22Rv1 (cell line): ENCODE data around the gene WAC.
"Not testable (repeated sequence)": the region's sequence is repeated elsewhere in the genome, so short reads cannot be mapped to it uniquely, and the experiment has no call there.

Experiments used
- H3K27ac ChIP-seq: fragments of 450-650 bp; 2 replicates; pipeline ENCODE4 v1.5.1; 2017
- ZFX ChIP-seq: fragments of 450-650 bp; IDR thresholded peaks from 2 replicates; pipeline ENCODE4 v1.6.1; 2017; ENCODE audit warnings: antibody characterized with exemption, borderline replicate concordance
- TF ChIP-seq, protein P1 (sequence below): fragments of 450-650 bp; IDR thresholded peaks from 2 replicates; pipeline ENCODE4 v1.5.1; 2017; ENCODE audit warnings: mild to moderate bottlenecking

Gene WAC

DNA sequence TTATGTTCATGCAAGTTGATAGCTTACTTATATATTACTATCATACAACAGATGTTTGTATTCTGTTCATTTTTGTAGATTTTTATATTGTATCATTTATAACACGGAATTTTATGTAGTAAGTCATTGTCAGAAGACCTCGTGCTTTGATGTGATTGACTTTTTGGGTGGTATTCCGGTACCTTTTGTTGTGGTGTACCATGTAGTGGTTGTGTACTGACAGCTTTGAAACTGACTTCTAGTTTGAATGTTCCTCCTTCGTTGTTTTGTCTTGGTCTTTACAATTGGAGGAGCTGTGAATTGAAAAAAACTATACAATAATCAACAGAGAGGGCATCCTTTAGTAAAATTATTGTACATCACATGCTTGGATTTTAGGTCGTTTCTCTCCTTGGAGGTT, 61.5 kb downstream of the WAC start:
- TF ChIP-seq ZFX, result no peak
- TF ChIP-seq, protein P1, sequence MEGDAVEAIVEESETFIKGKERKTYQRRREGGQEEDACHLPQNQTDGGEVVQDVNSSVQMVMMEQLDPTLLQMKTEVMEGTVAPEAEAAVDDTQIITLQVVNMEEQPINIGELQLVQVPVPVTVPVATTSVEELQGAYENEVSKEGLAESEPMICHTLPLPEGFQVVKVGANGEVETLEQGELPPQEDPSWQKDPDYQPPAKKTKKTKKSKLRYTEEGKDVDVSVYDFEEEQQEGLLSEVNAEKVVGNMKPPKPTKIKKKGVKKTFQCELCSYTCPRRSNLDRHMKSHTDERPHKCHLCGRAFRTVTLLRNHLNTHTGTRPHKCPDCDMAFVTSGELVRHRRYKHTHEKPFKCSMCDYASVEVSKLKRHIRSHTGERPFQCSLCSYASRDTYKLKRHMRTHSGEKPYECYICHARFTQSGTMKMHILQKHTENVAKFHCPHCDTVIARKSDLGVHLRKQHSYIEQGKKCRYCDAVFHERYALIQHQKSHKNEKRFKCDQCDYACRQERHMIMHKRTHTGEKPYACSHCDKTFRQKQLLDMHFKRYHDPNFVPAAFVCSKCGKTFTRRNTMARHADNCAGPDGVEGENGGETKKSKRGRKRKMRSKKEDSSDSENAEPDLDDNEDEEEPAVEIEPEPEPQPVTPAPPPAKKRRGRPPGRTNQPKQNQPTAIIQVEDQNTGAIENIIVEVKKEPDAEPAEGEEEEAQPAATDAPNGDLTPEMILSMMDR, result no peak
- H3K27ac ChIP-seq, result no peak overlapping the region

DNA sequence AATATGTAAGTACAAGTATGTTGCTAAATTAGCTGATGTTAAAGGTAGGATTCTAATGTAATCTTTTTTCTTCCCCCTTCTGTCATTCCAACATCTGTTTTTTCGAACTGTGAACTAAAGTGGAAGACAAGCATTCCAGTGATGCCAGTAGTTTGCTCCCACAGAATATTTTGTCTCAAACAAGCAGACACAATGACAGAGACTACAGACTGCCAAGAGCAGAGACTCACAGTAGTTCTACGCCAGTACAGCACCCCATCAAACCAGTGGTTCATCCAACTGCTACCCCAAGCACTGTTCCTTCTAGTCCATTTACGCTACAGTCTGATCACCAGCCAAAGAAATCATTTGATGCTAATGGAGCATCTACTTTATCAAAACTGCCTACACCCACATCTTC, 62.7 kb downstream of the WAC start:
- TF ChIP-seq ZFX, result no peak
- TF ChIP-seq, protein P1, result no peak
- H3K27ac ChIP-seq, result no peak overlapping the region

DNA sequence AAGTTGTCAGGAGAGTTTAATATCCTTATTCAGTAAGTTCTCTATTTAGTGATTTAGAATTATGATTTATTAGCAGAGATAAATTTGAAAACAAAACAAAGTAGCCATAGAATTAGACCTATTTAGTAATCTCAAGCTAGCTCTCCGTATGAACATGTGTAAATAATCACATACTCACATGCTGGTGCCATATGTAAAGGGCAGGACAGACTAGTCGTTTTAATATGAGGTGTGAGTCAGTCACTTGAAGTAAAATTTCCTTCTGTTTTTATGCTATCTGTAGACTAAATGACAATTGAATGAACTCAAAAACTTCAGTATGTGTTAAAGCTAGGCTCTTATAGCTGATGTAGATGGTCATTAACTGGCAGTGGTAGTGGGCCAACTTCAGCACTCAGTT, 67.1 kb downstream of the WAC start:
- TF ChIP-seq ZFX, result no peak
- TF ChIP-seq, protein P1, result no peak
- no peak overlapping the region for H3K27ac ChIP-seq

DNA sequence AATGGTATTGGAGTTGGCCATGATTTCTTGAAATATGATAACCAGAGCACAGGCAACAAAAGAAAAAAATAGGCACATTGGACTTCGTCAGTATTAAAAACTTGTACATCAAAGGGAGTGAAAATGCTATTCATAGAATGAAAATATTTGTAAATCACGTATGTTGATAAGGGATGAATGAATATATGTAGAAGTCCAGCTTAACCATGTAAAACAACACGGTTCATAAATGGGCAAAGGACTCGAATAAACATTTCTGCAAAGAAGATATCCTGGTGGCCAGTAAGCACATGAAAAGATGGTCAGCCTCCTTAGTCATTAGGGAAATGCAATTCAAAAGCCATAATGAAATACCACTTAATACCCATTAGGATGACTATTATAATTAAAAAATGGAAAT, 68.1 kb downstream of the WAC start:
- H3K27ac ChIP-seq, result no peak overlapping the region
- no peak for TF ChIP-seq ZFX
- TF ChIP-seq, protein P1, result no peak

DNA sequence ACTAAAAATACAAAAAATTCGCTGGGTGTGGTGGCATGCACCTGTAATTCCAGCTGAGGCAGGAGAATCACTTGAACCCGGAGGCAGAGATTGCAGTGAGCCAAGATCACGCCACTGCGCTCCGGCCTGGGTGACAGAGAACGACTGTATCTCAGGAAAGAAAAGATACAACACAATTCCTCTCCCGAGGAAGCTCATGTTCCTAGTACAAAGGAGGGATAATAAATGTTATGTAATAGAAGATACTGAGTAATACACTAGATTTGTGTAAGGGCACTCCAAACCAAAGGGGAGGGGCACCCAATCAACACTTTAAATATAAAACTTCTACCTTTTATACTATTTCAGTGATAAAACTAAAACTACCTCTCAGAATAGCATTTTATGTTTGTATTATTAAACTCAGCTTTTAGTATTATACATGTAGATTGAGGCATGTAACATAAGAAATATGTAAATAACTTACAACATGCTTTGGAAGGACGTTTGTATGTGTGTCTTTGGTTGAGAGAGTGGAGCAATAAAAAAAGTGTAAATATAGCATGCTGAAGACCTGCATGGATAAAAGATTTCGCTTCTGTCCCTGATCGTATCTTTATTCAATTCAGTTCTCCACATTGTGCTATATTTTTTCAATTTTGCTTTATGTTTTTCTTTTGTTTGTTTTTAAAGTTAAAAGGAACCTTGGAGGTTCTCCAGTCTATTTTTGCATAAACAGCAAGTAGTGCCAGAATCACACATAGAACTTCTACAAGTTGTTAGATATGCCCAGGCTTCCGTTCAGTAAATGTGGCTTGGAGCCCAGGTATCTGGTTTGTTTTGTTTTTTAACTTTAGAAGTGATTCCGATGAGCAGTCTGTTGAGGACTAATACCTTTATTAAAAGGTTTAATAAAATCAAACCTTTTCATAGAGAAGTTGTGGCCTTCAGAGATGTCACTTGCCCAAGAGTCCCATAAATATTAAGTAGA, 71.9 kb downstream of the WAC start:
- no peak for TF ChIP-seq ZFX
- TF ChIP-seq, protein P1, result no peak
- no peak overlapping the region for H3K27ac ChIP-seq

DNA sequence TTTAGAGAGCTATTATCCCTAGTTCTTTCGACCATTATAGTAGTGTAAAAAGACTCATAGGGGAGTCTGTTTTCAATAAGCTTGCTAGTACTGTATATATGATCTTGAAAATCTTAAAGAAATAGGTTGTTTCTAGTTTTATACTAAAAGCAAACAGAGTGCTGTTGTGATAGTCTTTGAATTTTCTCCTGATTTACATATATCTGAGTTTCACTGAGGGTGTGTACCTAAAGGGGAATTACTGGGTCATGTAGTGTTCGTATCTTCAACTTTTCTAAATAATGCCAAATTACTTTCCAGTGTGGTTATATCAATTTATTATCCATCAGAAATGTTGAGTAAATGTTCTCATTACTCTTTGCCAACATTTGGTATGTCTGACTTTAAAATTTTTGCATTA, 73.7 kb downstream of the WAC start:
- H3K27ac ChIP-seq, result no peak overlapping the region
- TF ChIP-seq ZFX, result no peak
- TF ChIP-seq, protein P1, result no peak

DNA sequence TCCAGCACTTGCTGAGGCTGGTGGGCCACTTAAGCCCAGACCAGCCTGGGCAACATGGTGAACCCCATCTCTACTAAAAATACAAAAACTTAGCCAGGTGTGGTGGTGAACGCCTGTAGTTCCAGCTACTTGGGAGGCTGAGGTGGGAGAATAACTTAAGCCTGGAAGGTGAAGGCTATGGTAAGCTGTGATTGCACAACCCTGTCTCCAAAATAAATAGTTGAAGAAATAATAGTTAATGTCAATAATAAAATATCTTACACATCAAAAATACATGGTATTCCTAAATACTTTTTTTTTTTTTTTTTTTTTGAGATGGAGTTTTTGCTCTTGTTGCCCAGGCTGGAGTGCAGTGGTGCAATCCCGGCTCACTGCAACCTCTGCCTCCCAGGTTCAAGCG, 76.7 kb downstream of the WAC start:
- H3K27ac ChIP-seq, result not testable (repeated sequence)
